GM12892 (cell line): ENCODE results near the gene STIMATE.

Source experiments
- POLR2A ChIP-seq: IDR thresholded peaks from 2 replicates; pipeline ENCODE4 v1.6.1; 2011; ENCODE audit warnings: low read depth, low read length, control low read depth
- POLR2AphosphoS5 ChIP-seq: IDR thresholded peaks from 2 replicates; pipeline ENCODE4 v1.6.1; 2011; ENCODE audit warnings: low read depth, low read length, control low read depth
- TAF1 ChIP-seq: IDR thresholded peaks from 2 replicates; pipeline ENCODE4 v1.6.1; 2011; ENCODE audit warnings: low read depth, mild to moderate bottlenecking, control low read depth, low read length, borderline replicate concordance

- no peak for TF ChIP-seq POLR2AphosphoS5
- no peak for TF ChIP-seq POLR2A
- TF ChIP-seq TAF1, result no peak
These were observed 69.4 kb downstream of the STIMATE start for GRCh38 chr3:52827866-52828376.
